GM18867 (cell line): ENCODE results near the gene SMYD4.

Source experiments
- ATAC-seq: cut with Tn5 transposase; IDR thresholded peaks from one replicate; pipeline ENCODE4 v1.9.1; 2021; ENCODE audit warnings: mild to moderate bottlenecking, moderate library complexity; ENCODE audit not compliant: unreplicated experiment

SMYD4 gene

GRCh38 chr17:1732241-1732832 lies 97.4 kb downstream of the SMYD4 start:
- ATAC-seq, result no peak

- ATAC-seq, result no peak
Measured at GRCh38 chr17:1731194-1731506, 98.6 kb downstream of the SMYD4 start.

GRCh38 chr17:1730326-1731193 lies 99.1 kb downstream of the SMYD4 start:
- ATAC-seq, result no peak

GRCh38 chr17:1729966-1730325 lies 99.8 kb downstream of the SMYD4 start:
- ATAC-seq, result no peak
